Measurements from ENCODE around the gene SLC34A1.
A peak's percentile ranks its signal among the peaks of the same experiment; 100 is the strongest.
"Not testable (repeated sequence)": the region's sequence is repeated elsewhere in the genome, so short reads cannot be mapped to it uniquely, and the experiment has no call there.

SLC34A1 gene

GRCh38 chr5:177405805-177406204 lies 21.6 kb downstream of the SLC34A1 start:
- H3K27ac ChIP-seq (ENCODE audit: insufficient read depth in 1 of 2, low read depth in 1 of 2, low read length in 2 of 2, poor library complexity in 1 of 2, severe bottlenecking in 2 of 2): no peak overlapping the region
- POLR2A ChIA-PET: interaction anchor here (4.5 to 5.1 kb wide), 2 partner anchors 40 to 50 kb away, joined by 34 to 59 read pairs; partner anchors contain the start of gene PRR7
- WGBS (ENCODE audit: insufficient coverage): 6% methylated on average over 3 of the region's 5 CpGs
- no peaks in the 10 kb centered on the region for H3K9me3 ChIP-seq (ENCODE audit: control extremely low read depth in 1 of 5, control insufficient read depth in 4 of 5, insufficient read depth in 2 of 5, low read depth in 1 of 5, low read length in 4 of 5)
- peak overlapping the region in 2 of 7 experiments; percentile 16 to 59 for H3K4me3 ChIP-seq (ENCODE audit: control insufficient read depth in 1 of 7, extremely low read depth in 1 of 7, insufficient read depth in 4 of 7, low read depth in 2 of 7, low read length in 6 of 7)
- peak; percentile 77 to 90 (median 89) for DNase-seq
- CTCF ChIA-PET: interaction anchor here (1.1 to 17.2 kb wide), 7 partner anchors 15 to 100 kb away, joined by 4 to 509 read pairs (median 109); partner anchors contain the start of genes DOK3, GRK6 and PRR7
- H3K36me3 ChIP-seq (ENCODE audit: control insufficient read depth in 4 of 4, insufficient read depth in 4 of 4, low read length in 3 of 4): no peaks in the 10 kb centered on the region
- peaks cover 0 to 27% (median 12%) of the 10 kb centered on the region in 5 experiments for H3K27me3 ChIP-seq (replicated peaks in 2 of 5; ENCODE audit: control insufficient read depth in 4 of 5, insufficient read depth in 5 of 5, low read length in 4 of 5)
- peaks cover 2 to 57% (median 48%) of the 10 kb centered on the region in 4 experiments for H3K4me1 ChIP-seq (ENCODE audit: control extremely low read depth in 1 of 4, control insufficient read depth in 4 of 4, insufficient read depth in 4 of 4, low read length in 3 of 4)

- CTCF ChIA-PET: interaction anchor here (0.9 to 17.2 kb wide), 7 partner anchors 14 to 99 kb away, joined by 3 to 509 read pairs (median 6); partner anchors contain the start of genes GRK6 and PRR7
- Histone ChIP-seq H3K4me1 (ENCODE audit: control extremely low read depth in 1 of 4, control insufficient read depth in 4 of 4, insufficient read depth in 4 of 4, low read length in 3 of 4) (peaks cover 2 to 42% (median 33%) of the 10 kb centered on the region in 4 experiments), H3K27me3 (replicated peaks in 2 of 5; ENCODE audit: control insufficient read depth in 4 of 5, insufficient read depth in 5 of 5, low read length in 4 of 5) (no peaks in the 10 kb centered on the region), H3K27ac (ENCODE audit: insufficient read depth in 1 of 2, low read depth in 1 of 2, low read length in 2 of 2, poor library complexity in 1 of 2, severe bottlenecking in 2 of 2) (no peak within 1 kb of the TSS), H3K9me3 (ENCODE audit: control extremely low read depth in 1 of 5, control insufficient read depth in 4 of 5, insufficient read depth in 2 of 5, low read depth in 1 of 5, low read length in 4 of 5) (no peaks in the 10 kb centered on the region), H3K36me3 (ENCODE audit: control insufficient read depth in 4 of 4, insufficient read depth in 4 of 4, low read length in 3 of 4) (no peaks in the 10 kb centered on the region), H3K4me3 (ENCODE audit: control insufficient read depth in 1 of 7, extremely low read depth in 1 of 7, insufficient read depth in 4 of 7, low read depth in 2 of 7, low read length in 6 of 7) (no peak within 1 kb of the TSS)
- DNase-seq: no peak
- WGBS (ENCODE audit: insufficient coverage): 100% methylated on average over 7 of the region's 9 CpGs
- POLR2A ChIA-PET: no interaction called here
Measured at GRCh38 chr5:177409043-177409801, 25.0 kb downstream of the SLC34A1 start, which contains the start of gene F12. TSS of gene F12 (minus strand) at chr5:177409564. CDS start at chr5:177409527, 37 bp downstream.

GRCh38 chr5:177410575-177410974 lies 26.3 kb downstream of the SLC34A1 start:
- peaks cover 0 to 29% (median 21%) of the 10 kb centered on the region in 4 experiments for H3K4me1 ChIP-seq (ENCODE audit: control extremely low read depth in 1 of 4, control insufficient read depth in 4 of 4, insufficient read depth in 4 of 4, low read length in 3 of 4)
- H3K27me3 ChIP-seq (replicated peaks in 2 of 5; ENCODE audit: control insufficient read depth in 4 of 5, insufficient read depth in 5 of 5, low read length in 4 of 5): no peaks in the 10 kb centered on the region
- no peaks in the 10 kb centered on the region for H3K9me3 ChIP-seq (ENCODE audit: control extremely low read depth in 1 of 5, control insufficient read depth in 4 of 5, insufficient read depth in 2 of 5, low read depth in 1 of 5, low read length in 4 of 5)
- CTCF ChIA-PET: interaction anchor here (17.2 kb wide), 1 partner anchor 13 kb away, joined by 337 read pairs; the partner anchor contains the start of gene GRK6
- POLR2A ChIA-PET: interaction anchor here (0.6 kb wide), 1 partner anchor 30 kb away, joined by 4 read pairs; no protein-coding TSS in a partner anchor
- H3K4me3 ChIP-seq (ENCODE audit: control insufficient read depth in 1 of 7, extremely low read depth in 1 of 7, insufficient read depth in 4 of 7, low read depth in 2 of 7, low read length in 6 of 7): no peak overlapping the region
- no peak for DNase-seq
- H3K36me3 ChIP-seq (ENCODE audit: control insufficient read depth in 4 of 4, insufficient read depth in 4 of 4, low read length in 3 of 4): no peaks in the 10 kb centered on the region
- no peak overlapping the region for H3K27ac ChIP-seq (ENCODE audit: insufficient read depth in 1 of 2, low read depth in 1 of 2, low read length in 2 of 2, poor library complexity in 1 of 2, severe bottlenecking in 2 of 2)
- 90% methylated on average over 3 of the region's 3 CpGs for WGBS (ENCODE audit: insufficient coverage)

GRCh38 chr5:177412603-177413233 lies 28.5 kb downstream of the SLC34A1 start:
- Histone ChIP-seq H3K9me3 (ENCODE audit: control extremely low read depth in 1 of 5, control insufficient read depth in 4 of 5, insufficient read depth in 2 of 5, low read depth in 1 of 5, low read length in 4 of 5) (no peaks in the 10 kb centered on the region), H3K36me3 (ENCODE audit: control insufficient read depth in 4 of 4, insufficient read depth in 4 of 4, low read length in 3 of 4) (no peaks in the 10 kb centered on the region), H3K4me3 (ENCODE audit: control insufficient read depth in 1 of 7, extremely low read depth in 1 of 7, insufficient read depth in 4 of 7, low read depth in 2 of 7, low read length in 6 of 7) (no peak overlapping the region), H3K27ac (ENCODE audit: insufficient read depth in 1 of 2, low read depth in 1 of 2, low read length in 2 of 2, poor library complexity in 1 of 2, severe bottlenecking in 2 of 2) (no peak overlapping the region), H3K4me1 (ENCODE audit: control extremely low read depth in 1 of 4, control insufficient read depth in 4 of 4, insufficient read depth in 4 of 4, low read length in 3 of 4) (peaks cover 2 to 31% (median 18%) of the 10 kb centered on the region in 4 experiments), H3K27me3 (replicated peaks in 2 of 5; ENCODE audit: control insufficient read depth in 4 of 5, insufficient read depth in 5 of 5, low read length in 4 of 5) (no peaks in the 10 kb centered on the region)
- POLR2A ChIA-PET: interaction anchor here (1.3 kb wide), 1 partner anchor 41 kb away, joined by 3 read pairs; no protein-coding TSS in a partner anchor
- CTCF ChIA-PET: interaction anchor here (1.0 to 23.4 kb wide), 4 partner anchors 4 to 36 kb away, joined by 3 to 387 read pairs (median 337); partner anchors contain the start of genes F12, GRK6, PFN3 and PRR7
- DNase-seq: peak in 2 of 3 donors; percentile 60 to 62
- WGBS (ENCODE audit: insufficient coverage): 88% methylated on average over 6 of the region's 8 CpGs

GRCh38 chr5:177414481-177414880 lies 30.2 kb downstream of the SLC34A1 start:
- peaks cover 2 to 31% (median 18%) of the 10 kb centered on the region in 4 experiments for H3K4me1 ChIP-seq (ENCODE audit: control extremely low read depth in 1 of 4, control insufficient read depth in 4 of 4, insufficient read depth in 4 of 4, low read length in 3 of 4)
- 100% methylated on average over 1 of the region's 3 CpGs for WGBS (ENCODE audit: insufficient coverage)
- no peak overlapping the region for H3K4me3 ChIP-seq (ENCODE audit: control insufficient read depth in 1 of 7, extremely low read depth in 1 of 7, insufficient read depth in 4 of 7, low read depth in 2 of 7, low read length in 6 of 7)
- DNase-seq: no peak
- no peak overlapping the region for H3K27ac ChIP-seq (ENCODE audit: insufficient read depth in 1 of 2, low read depth in 1 of 2, low read length in 2 of 2, poor library complexity in 1 of 2, severe bottlenecking in 2 of 2)
- no peaks in the 10 kb centered on the region for H3K36me3 ChIP-seq (ENCODE audit: control insufficient read depth in 4 of 4, insufficient read depth in 4 of 4, low read length in 3 of 4)
- CTCF ChIA-PET: interaction anchor here (1.2 to 23.4 kb wide), 4 partner anchors 6 to 34 kb away, joined by 3 to 387 read pairs (median 337); partner anchors contain the start of genes F12, GRK6, PFN3 and PRR7
- H3K27me3 ChIP-seq (replicated peaks in 2 of 5; ENCODE audit: control insufficient read depth in 4 of 5, insufficient read depth in 5 of 5, low read length in 4 of 5): no peaks in the 10 kb centered on the region
- POLR2A ChIA-PET: interaction anchor here (0.6 to 1.4 kb wide), 3 partner anchors 12 to 33 kb away, joined by 3 read pairs; partner anchors contain the start of gene PRR7
- no peaks in the 10 kb centered on the region for H3K9me3 ChIP-seq (ENCODE audit: control extremely low read depth in 1 of 5, control insufficient read depth in 4 of 5, insufficient read depth in 2 of 5, low read depth in 1 of 5, low read length in 4 of 5)

- not testable (repeated sequence) for H3K4me3 ChIP-seq (ENCODE audit: control insufficient read depth in 1 of 7, extremely low read depth in 1 of 7, insufficient read depth in 4 of 7, low read depth in 2 of 7, low read length in 6 of 7); H3K27ac ChIP-seq (ENCODE audit: insufficient read depth in 1 of 2, low read depth in 1 of 2, low read length in 2 of 2, poor library complexity in 1 of 2, severe bottlenecking in 2 of 2); H3K27me3 ChIP-seq (replicated peaks in 2 of 5; ENCODE audit: control insufficient read depth in 4 of 5, insufficient read depth in 5 of 5, low read length in 4 of 5); H3K36me3 ChIP-seq (ENCODE audit: control insufficient read depth in 4 of 4, insufficient read depth in 4 of 4, low read length in 3 of 4); H3K9me3 ChIP-seq (ENCODE audit: control extremely low read depth in 1 of 5, control insufficient read depth in 4 of 5, insufficient read depth in 2 of 5, low read depth in 1 of 5, low read length in 4 of 5); DNase-seq
- ChIA-PET CTCF (interaction anchor here (0.7 to 23.4 kb wide), 5 partner anchors 7 to 31 kb away, joined by 3 to 387 read pairs (median 337); partner anchors contain the start of genes F12, GRK6, PFN3 and PRR7), POLR2A (interaction anchor here (1.1 to 1.2 kb wide), 2 partner anchors 9 to 27 kb away, joined by 3 to 4 read pairs; no protein-coding TSS in a partner anchor)
- WGBS (ENCODE audit: insufficient coverage): 88% methylated on average over 6 of the region's 6 CpGs
- peaks cover 2 to 25% (median 12%) of the 10 kb centered on the region in 4 experiments for H3K4me1 ChIP-seq (ENCODE audit: control extremely low read depth in 1 of 4, control insufficient read depth in 4 of 4, insufficient read depth in 4 of 4, low read length in 3 of 4)
Measured at GRCh38 chr5:177417081-177417480, 32.8 kb downstream of the SLC34A1 start.
